ENCODE data around the gene CITED4.

Gene CITED4

GRCh38 chr1:40879482-40880175, 17.5 kb upstream of the CITED4 start:
- TF ChIP-seq MAX (IDR thresholded peaks at IDR 0.05): no peak
- TF ChIP-seq EGR1 (IDR thresholded peaks at IDR 0.05): no peak
- TF ChIP-seq RAD21 (IDR thresholded peaks at IDR 0.05; ENCODE audit: low read depth): no peak
- no peak for TF ChIP-seq FOXM1 (IDR thresholded peaks at IDR 0.05; ENCODE audit: borderline replicate concordance, low read depth)
- no peak for TF ChIP-seq REST (IDR thresholded peaks at IDR 0.05; ENCODE audit: low read depth)
- no peak for TF ChIP-seq NFIC (IDR thresholded peaks at IDR 0.05)
- no peak for TF ChIP-seq TAF1 (IDR thresholded peaks at IDR 0.05; ENCODE audit: low read depth)
- TF ChIP-seq TEAD4 (IDR thresholded peaks at IDR 0.05): no peak
- no peak for TF ChIP-seq ZBTB7A (IDR thresholded peaks at IDR 0.05; ENCODE audit: low read depth)
- TF ChIP-seq TCF12 (IDR thresholded peaks at IDR 0.05; ENCODE audit: low read depth): no peak
- no peak for TF ChIP-seq YY1 (IDR thresholded peaks at IDR 0.05; ENCODE audit: low read depth)
- TF ChIP-seq CEBPB (IDR thresholded peaks at IDR 0.05): no peak
- no peak for TF ChIP-seq USF1 (IDR thresholded peaks at IDR 0.05)
- no peak for TF ChIP-seq EP300 (IDR thresholded peaks at IDR 0.05; ENCODE audit: borderline replicate concordance)

- TF ChIP-seq FOXM1 (IDR thresholded peaks at IDR 0.05; ENCODE audit: borderline replicate concordance, low read depth): no peak
- no peak for TF ChIP-seq EGR1 (IDR thresholded peaks at IDR 0.05)
- no peak for TF ChIP-seq RAD21 (IDR thresholded peaks at IDR 0.05; ENCODE audit: low read depth)
- TF ChIP-seq REST (IDR thresholded peaks at IDR 0.05; ENCODE audit: low read depth): no peak
- no peak for TF ChIP-seq CEBPB (IDR thresholded peaks at IDR 0.05)
- TF ChIP-seq YY1 (IDR thresholded peaks at IDR 0.05; ENCODE audit: low read depth): no peak
- TF ChIP-seq TAF1 (IDR thresholded peaks at IDR 0.05; ENCODE audit: low read depth): no peak
- TF ChIP-seq TCF12 (IDR thresholded peaks at IDR 0.05; ENCODE audit: low read depth): no peak
- TF ChIP-seq NFIC (IDR thresholded peaks at IDR 0.05): no peak
- no peak for TF ChIP-seq MAX (IDR thresholded peaks at IDR 0.05)
- TF ChIP-seq ZBTB7A (IDR thresholded peaks at IDR 0.05; ENCODE audit: low read depth): no peak
- no peak for TF ChIP-seq TEAD4 (IDR thresholded peaks at IDR 0.05)
- no peak for TF ChIP-seq EP300 (IDR thresholded peaks at IDR 0.05; ENCODE audit: borderline replicate concordance)
- no peak for TF ChIP-seq CREB1 (IDR thresholded peaks at IDR 0.05; ENCODE audit: low read depth)
- TF ChIP-seq USF1 (IDR thresholded peaks at IDR 0.05): no peak
Observed at GRCh38 chr1:40878906-40879305, 16.7 kb upstream of the CITED4 start.

- TF ChIP-seq TEAD4 (IDR thresholded peaks at IDR 0.05) (peak; percentile 62), EP300 (IDR thresholded peaks at IDR 0.05; ENCODE audit: borderline replicate concordance) (no peak; the same call in 1 of the 2 replicates), REST (IDR thresholded peaks at IDR 0.05; ENCODE audit: low read depth) (no peak), CEBPB (IDR thresholded peaks at IDR 0.05) (no peak), YY1 (IDR thresholded peaks at IDR 0.05; ENCODE audit: low read depth) (0 out of 2 replicates have a peak, but pooled peaks have one; percentile 51), TCF12 (IDR thresholded peaks at IDR 0.05; ENCODE audit: low read depth) (peak; percentile 40; the same call in 1 of the 2 replicates), RAD21 (IDR thresholded peaks at IDR 0.05; ENCODE audit: low read depth) (peak; percentile 27; the same call in 1 of the 2 replicates), NFIC (IDR thresholded peaks at IDR 0.05) (peak; percentile 78), MAX (IDR thresholded peaks at IDR 0.05) (peak; percentile 55; the same call in 1 of the 2 replicates), USF1 (IDR thresholded peaks at IDR 0.05) (peak; percentile 86)
Observed at GRCh38 chr1:40877698-40878097, 15.5 kb upstream of the CITED4 start.

All from Ishikawa (cell line).